HG03139 (cell line): ENCODE measurements around the gene KLF6.
A peak's percentile ranks its signal among the peaks of the same experiment; 100 is the strongest.

Experiments used
- ATAC-seq: cut with Tn5 transposase; IDR thresholded peaks from one replicate; pipeline ENCODE4 v1.9.1; 2021; ENCODE audit not compliant: unreplicated experiment

Gene KLF6

DNA sequence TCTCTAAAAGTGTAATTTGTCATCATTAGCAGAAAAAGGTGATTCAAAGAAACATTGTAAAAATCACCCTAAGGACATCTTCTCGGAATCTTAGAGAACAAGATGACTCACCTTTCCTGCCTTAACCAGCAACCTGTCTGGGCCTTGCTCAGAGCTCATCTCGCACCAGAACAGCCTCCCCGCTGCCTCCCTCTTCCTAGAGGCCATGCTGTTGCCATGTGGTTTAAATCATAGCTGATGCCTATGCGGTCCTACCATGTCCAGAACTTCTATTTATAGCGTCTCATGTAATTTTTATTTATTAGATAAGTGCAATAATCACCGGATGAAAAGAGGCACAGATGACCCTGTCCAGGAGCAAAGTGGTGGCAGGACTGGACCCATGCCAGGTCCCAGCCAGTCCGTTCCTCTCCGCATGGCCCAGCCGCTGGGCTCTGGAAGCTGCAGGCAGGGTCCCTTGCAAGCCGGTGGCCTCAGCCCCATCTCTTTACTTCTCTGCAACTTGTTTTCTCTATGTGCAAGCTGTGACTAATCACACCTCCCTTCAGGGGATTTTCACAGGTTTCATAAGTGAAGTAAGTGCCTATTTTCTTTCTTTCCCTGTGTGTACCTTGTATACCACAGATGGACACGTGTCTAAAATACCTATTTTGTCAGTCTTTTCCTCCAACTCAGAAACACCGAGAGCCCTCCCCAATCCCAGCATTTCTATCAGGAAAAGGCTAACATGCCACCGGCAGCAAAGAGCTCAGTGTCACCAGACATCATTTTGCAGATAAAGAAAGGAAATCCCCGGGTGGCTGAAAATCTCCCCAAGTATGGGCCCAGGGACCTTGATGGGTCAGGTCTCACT lies 27.1 kb downstream of the KLF6 start:
- peak; percentile 50 for ATAC-seq

DNA sequence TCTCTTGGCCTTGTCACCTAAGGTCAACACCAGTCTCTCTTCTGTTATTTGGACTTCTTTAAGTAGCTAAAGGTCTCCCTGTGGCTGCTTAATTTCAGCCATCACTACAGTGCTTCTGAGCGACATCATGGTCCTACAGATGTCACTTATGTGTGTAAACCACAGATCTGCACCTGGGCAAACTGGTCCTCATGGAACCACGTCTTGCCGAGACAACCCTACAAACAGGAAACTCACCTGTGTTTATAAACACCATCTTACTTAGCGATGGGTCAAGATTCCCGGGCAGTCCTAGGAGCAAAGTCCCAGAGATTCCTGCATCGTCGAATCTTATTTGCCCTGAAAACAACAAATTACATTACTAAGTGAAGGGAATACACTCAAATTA lies 27.8 kb downstream of the KLF6 start:
- no peak for ATAC-seq

DNA sequence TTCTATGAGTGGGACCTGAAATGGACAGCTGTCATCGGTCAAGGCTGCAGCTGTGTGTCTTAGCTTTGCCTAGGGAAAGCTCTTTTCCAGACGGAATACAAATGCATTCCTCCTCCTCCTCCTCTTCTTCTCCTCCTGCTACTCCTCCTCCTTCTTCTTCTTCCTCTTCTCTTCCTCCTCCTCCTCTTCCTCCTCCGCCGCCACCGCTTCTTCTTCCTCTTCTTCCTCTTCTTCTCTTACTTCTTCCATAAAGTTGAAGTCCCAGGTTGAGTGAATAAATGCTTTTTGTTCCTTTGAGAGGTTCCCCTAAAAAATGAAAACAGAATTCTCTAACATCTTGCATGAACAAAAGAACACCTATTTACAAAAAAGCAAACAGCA lies 28.7 kb downstream of the KLF6 start:
- no peak for ATAC-seq

DNA sequence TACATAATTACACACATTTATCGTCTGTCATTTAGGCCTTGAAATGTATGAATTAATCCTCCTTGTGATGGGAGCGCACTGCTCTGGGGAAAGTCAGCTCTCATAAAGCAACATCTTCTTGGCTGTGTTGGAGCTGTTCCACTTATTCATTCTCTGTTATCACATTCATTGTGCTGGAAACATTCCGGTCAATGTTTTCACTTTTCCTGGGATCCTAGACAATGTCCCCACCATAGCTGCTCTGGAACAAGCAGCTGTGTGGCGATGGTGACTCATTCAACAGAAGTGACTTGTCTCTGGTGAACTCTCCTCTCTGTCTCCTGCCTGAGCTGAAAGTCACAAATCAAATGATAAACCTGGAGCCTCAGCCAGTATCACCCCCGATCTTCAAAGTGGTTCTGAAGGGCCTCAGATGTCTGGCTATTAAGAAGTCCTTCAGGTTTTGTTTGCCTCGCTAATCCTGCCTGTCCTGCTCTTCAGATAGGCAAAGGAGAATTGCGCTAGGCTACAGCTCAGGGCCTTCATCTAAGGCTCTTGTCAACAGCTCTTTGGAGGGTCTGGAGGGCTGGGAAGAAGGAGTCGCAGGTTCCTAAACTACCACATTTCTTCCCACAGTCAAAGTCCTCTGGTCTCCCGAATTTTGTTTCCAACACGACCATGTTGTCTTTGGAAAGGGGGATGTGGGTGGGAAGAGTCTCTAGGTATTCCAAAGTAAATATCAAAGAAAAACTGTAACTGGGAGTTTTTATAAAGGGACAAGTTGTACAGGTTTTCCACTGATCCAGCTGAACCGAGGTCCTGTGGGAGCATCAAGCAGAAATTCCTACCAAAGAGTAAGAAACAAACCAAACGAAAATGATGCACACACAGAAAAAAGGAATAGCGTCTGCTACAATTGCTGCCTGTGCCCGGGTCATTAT lies 29.3 kb downstream of the KLF6 start:
- no peak for ATAC-seq

DNA sequence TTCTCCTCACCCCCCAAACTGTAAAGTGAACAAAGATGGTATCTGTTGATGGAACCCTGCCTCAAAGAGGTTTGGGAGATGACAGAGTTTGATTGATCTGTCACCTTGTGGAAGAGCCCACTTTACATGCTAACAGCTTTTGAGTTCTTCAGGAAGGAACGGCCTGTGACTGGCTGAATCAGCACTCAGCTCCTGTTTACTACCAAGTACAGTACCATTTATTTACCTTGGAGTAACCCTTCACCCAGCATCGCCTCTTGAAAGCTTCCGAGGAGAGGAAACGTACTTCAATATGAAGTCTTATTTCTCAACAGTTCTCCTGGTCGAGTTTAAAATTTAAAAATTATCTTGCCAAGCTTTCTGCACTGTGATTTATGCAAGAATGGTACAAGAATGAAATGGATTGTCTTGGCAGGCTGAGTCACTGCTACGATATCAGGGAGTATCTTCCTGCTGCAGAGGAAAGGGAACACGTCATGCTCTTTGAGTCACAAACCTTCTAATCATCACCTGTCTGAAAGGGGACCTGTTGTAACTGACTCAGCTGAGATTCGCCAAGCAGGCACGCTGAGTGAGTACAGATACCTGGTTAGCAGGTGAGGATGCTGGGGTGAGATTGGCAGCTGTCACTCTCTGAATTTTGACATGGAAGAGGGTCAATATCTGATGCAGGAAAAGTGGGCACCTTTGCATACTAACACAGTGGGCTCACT lies 30.1 kb downstream of the KLF6 start:
- no peak for ATAC-seq

DNA sequence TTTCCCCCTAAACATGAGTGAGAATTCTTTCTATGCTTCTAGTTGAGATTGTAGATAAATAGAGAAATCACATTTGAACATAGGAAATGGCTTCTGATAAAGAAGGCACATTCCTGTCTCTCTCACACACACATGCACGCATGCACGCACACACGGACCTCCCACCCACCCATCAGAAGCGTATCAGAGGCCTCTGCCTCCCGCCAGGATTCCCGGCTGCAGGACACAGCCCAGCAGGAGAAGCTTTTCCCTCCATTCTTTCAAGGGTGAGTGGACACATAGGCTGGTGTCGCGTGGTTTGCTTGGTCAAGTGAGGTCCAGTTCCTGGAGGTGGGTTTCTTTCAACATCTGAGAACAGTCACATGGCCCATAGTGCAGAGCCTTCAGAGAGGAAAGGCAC lies 34.2 kb downstream of the KLF6 start:
- no peak for ATAC-seq

DNA sequence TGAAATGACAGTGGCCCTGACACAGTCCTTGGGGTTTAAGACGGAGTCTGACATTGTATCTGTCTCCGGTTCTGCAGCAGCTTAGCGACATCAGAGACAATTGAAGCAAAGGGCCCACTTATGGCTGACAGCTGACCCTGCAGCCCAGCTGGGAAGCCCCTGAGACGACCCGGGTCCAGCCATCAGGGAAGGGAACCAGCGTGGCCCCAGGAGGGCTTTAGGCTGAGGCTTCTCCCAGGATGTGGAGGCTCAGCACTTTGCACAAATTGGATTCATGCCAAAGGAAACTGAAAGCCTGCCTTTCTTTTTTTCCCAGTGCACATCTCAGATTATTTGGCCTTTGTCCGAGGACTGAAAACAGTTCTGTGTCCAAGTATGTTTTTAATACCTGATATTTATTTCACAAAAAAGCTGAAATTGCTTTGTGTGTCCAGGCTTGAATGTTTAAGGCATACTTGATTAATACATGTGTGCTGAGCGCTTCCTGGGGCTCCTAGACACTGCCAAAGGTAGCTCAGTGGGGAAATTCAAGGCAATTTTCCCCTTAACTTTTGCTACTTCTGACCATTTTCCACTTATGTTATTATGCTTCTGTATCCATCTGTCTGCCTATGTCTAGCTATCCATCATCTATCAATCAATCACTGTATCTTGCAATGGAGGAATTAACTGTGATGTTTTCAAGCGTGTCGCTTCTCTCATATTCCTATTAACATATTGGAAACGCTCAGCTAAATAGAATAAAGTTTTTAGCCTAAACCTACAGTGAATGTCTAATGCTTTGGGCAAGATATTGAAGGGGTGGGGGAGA lies 34.8 kb downstream of the KLF6 start:
- ATAC-seq = no peak

DNA sequence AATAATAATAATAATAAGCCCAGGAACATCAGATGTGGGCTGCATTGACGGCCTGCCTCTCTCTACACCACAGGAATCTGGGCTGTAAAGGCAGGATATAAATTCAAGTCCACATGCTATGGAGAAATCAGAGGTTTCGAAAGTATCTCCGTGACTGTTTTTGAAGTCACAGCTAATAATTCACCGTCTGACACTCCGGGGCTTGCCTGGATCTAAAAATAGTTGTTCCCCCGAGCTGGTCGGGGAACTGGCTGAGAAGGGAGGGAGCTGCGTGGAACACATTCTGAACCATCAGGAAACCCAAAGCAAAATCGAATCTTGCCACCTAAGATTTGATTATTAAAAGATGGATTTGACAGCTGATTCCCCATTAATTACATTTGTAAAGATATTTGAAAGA lies 35.4 kb downstream of the KLF6 start:
- ATAC-seq = no peak

DNA sequence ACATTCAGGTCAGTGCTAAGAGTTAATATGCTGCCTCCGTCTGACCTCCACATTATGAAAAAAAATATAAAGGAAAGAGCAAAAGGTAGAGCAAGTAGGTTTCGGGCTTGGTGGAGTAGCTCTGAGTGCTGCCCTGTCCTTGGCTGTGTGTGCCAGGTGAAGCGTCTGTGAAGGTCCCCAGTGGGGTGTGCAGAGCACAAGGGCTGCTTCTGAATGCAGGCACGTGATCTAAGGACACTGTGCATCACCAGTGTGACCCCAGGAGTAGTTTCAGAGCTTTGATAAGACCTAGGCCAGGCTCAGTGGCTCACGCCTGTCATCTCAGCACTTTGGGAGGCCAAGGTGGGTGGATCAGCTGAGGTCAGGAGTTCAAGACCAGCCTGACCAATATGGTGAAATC lies 36.0 kb downstream of the KLF6 start:
- no peak for ATAC-seq

DNA sequence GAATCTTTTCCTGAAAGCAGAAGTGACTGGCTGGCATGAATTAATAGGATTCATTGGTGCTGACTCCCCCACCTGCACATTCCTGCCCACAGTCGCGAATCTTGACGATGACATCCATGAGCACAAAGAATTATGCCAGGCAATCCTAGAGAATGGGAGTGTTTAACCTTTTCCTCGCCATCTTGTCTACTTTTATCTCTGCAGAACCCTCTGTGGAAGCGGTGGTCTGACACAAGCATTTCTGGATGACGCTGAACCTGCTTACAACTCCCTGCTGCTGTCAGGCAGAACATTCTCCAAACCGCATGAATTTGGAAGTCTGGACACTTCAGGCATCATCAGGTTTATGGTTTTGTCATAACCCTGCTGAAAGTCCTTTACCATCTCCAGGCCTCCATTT lies 36.5 kb downstream of the KLF6 start:
- no peak for ATAC-seq

DNA sequence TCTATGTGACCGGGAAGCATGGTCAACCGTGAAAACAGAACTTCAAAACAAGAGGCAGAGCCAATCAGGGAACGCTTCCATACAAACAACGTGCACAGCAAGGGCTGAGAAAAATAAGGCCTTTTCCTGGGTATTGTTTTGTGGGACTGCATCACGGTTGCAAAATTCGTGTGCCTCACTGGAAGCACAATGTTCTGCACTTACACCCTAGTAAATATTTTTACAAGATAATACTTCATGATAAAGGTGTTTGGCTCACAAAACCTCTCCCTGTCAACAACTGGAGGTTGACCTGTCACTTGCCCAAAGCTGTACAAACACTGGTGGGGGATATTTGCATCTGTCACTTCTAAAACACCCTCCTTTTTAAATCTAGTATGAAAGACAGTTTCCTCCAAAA lies 37.0 kb downstream of the KLF6 start:
- ATAC-seq = no peak

DNA sequence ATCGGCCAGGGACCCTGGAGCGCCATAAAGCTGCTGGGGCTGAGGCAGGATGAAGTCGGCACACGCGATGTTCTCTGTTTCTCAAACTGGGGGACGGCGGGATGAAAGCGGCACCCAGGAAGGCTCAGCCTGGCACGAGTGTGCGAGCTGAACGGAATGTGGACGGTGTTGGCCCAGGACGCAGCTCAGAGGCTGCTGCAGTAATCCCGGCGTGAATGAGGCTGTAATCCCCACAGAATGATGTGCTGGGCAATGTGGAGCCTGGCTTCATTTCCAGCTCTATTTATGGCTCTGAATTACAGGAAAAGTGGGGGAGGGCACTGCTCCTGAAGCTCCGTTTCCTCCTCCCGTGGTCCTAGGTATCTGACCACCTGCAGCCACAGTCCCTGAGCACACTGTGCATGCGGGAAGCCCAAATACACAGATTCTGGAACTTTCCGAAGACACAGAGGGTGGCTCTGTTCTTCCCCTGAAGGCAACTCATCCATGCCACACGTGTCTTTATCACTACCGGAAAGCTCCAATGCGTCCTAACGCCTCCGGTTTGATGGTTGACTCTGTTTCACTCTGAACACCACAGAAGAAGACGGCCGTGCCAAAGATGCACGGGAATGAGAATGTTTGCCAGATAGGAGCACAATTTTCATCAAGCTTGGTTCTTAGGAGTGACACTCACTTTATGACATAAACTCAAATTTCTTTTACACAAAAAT lies 37.6 kb downstream of the KLF6 start:
- no peak for ATAC-seq

DNA sequence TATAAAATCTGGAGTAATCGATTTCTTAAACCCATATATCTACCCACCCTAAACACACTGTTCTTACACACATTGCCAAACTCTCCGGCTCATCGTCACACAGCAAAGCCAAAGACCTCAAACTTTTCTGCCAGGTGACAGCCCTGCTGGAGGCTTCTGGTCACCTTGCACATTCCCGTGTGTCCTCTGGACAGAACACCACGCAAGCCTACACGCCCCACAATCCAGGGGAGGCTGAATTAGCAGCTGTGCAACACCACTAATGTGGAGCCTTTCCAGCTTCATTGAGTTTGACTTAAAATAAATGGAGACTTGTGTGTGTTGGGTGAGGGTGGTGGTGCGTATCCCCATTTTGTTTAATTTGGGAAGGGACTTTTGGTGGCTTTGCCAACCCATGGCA lies 38.4 kb downstream of the KLF6 start:
- ATAC-seq = no peak

DNA sequence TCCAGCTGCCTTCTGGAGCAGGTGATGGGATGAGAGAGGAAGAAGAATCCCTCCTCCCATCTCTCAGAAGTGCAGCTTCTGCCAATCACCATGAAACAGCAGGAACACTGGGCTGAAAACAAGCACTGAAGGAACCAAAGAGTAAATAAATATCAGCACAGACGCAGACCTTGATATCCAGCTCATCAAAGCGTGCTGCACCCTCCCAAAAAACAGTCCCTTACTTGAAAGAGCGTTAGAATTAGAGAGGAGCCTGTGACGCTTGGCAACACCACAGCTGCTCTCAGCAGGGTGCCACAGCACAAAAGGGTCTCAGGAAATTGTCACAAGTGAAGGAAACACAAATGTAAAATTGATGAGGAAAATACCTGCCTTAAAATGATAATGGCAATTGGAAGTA lies 39.5 kb downstream of the KLF6 start:
- ATAC-seq = no peak

DNA sequence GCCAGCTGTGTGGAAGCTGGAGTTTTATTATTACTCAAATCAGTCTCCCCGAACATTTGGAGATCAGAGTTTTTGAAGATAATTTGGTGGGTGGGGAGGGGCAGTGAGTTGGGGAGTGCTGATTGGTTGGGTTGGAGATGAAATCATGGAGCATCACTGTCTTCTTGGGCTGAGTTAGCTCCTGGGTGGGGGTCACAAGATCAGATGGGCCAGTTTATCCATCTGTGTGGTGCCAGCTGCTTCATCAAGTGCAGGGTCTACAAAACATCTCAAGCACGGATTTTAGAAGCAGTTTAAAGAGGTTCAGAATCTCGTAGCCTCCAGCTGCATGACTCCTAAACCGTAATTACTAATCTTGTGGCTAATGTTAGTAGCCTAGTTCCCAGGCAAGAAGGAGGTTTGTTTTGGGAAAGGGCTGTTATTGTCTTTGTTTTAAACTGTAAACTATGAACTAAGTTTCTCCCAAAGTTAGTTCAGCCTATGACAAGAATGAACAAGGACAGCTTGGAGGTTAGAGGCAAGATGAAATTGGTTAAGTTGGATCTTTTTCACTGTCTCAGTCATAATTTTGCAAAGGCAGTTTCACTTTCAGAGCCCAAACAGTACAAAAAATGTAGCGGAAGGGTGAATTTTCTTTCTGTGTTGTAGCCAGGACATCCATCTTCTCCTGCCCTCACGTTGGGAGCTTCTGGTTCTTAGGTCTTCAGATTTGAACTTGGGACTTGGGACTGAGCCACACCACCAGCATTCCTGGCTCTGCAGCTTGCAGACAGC lies 43.1 kb downstream of the KLF6 start:
- ATAC-seq = no peak

DNA sequence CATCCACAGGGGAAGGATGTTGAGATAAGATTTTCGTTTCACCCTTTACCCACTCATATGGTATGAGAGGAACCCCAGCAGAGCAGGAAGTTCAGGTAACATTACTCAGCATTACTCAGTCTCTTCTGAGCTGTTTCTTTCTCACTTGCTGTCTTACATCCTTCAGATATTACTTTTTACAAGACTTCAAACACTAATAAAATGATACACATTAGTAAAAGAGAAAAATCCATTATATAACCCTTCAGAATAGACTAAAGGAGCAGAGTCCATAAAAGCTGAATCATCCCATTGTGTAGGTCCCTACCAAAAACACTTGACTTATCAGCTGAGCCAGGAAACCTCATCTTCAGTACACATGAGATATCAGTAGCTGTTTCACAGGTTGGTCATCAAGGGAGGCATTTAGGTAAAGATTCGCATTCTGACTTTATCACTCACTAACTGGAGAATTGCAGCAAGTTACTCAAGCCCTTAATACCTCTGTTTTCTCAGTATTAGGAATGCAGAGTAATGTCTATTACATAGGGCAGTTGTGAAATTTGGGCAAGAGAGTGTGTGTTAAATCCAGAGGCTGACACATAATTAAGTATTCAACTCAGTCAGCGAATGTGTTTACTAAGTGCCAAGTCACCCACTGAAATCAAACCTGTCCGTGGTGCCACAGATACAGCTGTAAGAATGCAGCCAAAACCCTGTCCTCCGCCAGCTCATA lies 44.7 kb downstream of the KLF6 start:
- ATAC-seq = no peak

DNA sequence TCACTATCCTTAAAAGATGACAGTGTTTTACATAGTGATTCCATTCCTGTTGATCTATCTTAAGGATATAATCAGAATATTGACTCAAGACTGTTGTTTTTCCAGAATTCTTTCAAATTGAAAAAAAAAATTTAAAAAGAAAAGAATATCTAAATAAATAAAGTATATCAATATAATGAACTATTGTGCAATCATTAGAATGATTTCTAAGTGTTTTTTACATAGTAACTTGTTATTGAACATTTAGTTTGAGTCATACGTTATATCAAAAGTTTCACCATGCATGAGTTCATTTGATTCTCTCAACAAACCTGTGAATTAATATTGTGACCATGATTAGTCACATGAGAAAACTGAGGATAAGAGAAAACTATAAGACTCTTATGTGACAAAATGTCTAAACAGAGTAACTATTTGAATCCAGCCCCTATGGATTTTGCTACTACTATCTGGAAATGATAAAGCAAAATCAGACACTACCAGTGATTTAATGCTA lies 46.1 kb downstream of the KLF6 start:
- no peak for ATAC-seq

DNA sequence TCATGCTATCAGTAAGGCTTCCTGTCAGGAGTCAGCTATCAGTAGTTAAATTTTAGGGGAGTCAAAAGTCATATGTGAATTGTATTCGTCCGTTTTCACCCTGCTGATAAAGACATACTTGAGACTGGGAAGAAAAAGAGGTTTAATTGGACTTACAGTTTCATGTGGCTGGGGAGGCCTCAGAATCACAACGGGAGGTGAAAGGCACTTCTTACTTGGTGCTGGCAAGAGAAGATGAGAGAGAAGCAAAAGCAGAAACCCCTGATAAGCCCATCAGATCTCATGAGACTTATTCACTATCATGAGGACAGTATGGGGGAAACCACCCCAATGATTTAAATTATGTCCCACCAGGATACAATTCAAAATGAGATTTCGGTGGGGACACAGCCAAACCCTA lies 47.1 kb downstream of the KLF6 start:
- no peak for ATAC-seq

DNA sequence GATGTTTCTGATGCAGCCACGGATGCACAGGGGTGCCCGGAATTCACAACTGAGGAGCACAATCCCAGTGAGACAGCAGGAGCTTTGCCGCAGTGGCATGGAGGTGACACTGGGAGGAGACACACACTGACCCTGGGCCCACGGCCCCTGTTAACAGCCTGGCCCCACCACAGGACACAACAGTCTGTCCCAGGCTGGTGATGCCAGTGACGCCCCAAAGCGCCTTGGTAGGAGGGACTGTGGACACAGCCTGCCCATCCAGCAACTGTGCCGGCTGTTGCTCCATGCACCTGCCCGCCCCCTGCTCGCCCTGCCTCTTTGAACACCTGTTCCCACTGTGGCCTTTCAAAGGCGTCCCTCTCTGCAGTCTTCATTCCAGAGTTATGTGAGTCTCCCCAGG lies 49.8 kb downstream of the KLF6 start:
- no peak for ATAC-seq
